NCI-H146 treated with DMSO at 0.1 percent for 48 hours (cell line): ENCODE results near the gene TTC39C.
"Not testable (repeated sequence)": the region's sequence is repeated elsewhere in the genome, so short reads cannot be mapped to it uniquely, and the experiment has no call there.

ENCODE experiments used
- DNase-seq: peaks from one replicate; lab custom pipeline; 2025; ENCODE audit not compliant: unreplicated experiment; lab: John Stamatoyannopoulos, UW

The TTC39C gene

GRCh38 chr18:24120676-24121075, 106.1 kb downstream of the TTC39C start:
- no peak for DNase-seq

- no peak for DNase-seq
Observed at GRCh38 chr18:24121625-24122024, 107.1 kb downstream of the TTC39C start.

- DNase-seq, result no peak
Observed at GRCh38 chr18:24126155-24126961, 111.8 kb downstream of the TTC39C start.

GRCh38 chr18:24127735-24128134, 113.2 kb downstream of the TTC39C start:
- no peak for DNase-seq

- DNase-seq, result no peak
Observed at GRCh38 chr18:24128700-24129099, 114.1 kb downstream of the TTC39C start.

GRCh38 chr18:24130494-24130893, 115.9 kb downstream of the TTC39C start:
- DNase-seq, result no peak

- no peak for DNase-seq
Observed at GRCh38 chr18:24136967-24137373, 122.4 kb downstream of the TTC39C start.

GRCh38 chr18:24138409-24138788, 123.8 kb downstream of the TTC39C start:
- DNase-seq, result no peak

- peak; percentile 89 for DNase-seq
Observed at GRCh38 chr18:24138789-24139616, 124.4 kb downstream of the TTC39C start, which contains the start of gene CABYR. TSS of gene CABYR (plus strand) at chr18:24139062. CDS start at chr18:24143115, 4,053 bp downstream.

- DNase-seq, result no peak
Observed at GRCh38 chr18:24140697-24141096, 126.1 kb downstream of the TTC39C start.

GRCh38 chr18:24142376-24142775, 127.8 kb downstream of the TTC39C start:
- DNase-seq, result no peak

- not testable (repeated sequence) for DNase-seq
Observed at GRCh38 chr18:24149591-24149990, 135.0 kb downstream of the TTC39C start.

GRCh38 chr18:24153397-24153796, 138.8 kb downstream of the TTC39C start:
- no peak for DNase-seq

GRCh38 chr18:24157855-24158254, 143.3 kb downstream of the TTC39C start:
- DNase-seq, result no peak

GRCh38 chr18:24160086-24160485, 145.5 kb downstream of the TTC39C start:
- DNase-seq, result no peak

GRCh38 chr18:24161304-24161703, 146.8 kb downstream of the TTC39C start:
- DNase-seq, result no peak

GRCh38 chr18:24168496-24168895, 153.9 kb downstream of the TTC39C start:
- DNase-seq, result no peak

- DNase-seq, result no peak
Observed at GRCh38 chr18:24170360-24170759, 155.8 kb downstream of the TTC39C start.

GRCh38 chr18:24173997-24174396, 159.4 kb downstream of the TTC39C start:
- DNase-seq, result no peak

- peak; percentile 54 for DNase-seq
Observed at GRCh38 chr18:24176727-24177416, 162.3 kb downstream of the TTC39C start.

GRCh38 chr18:24177499-24178133, 163.1 kb downstream of the TTC39C start:
- DNase-seq, result no peak
